AG04450 (cell line): ENCODE measurements around the gene COL8A2. TPM values are rescaled to one million over a fixed set of nuclear protein-coding genes. Genes with fewer than 3 reads are reported as not detected.

ENCODE experiments used
- CTCF ChIA-PET: fragments of 300-600, 350-600 bp; formaldehyde crosslinking; extraction: SDS; loops from one replicate; lab custom pipeline; 2022; ENCODE audit warnings: antibody characterized with exemption, inconsistent platforms; lab: Charles Lee
- POLR2A ChIA-PET: fragments of 350-600 bp; formaldehyde crosslinking; extraction: SDS; loops from one replicate; lab custom pipeline; 2021; ENCODE audit warnings: antibody characterized with exemption, inconsistent platforms; lab: Yijun Ruan, JAX
- DNase-seq: peaks from one replicate; pipeline ENCODE4 v3.0.0-alpha.2; 2011; ENCODE audit warnings: low read depth, low spot score
- H3K27ac ChIP-seq: one replicate; pipeline ENCODE4 v1.5.1; 2012; ENCODE audit warnings: low read depth, low read length, control low read depth
- H3K27me3 ChIP-seq: one replicate; pipeline ENCODE4 v1.6.0; 2012; ENCODE audit warnings: low read length; ENCODE audit not compliant: control insufficient read depth, insufficient read depth
- H3K4me3 ChIP-seq: 2 replicates; pipeline ENCODE4 v1.5.1; 2011; ENCODE audit warnings: mild to moderate bottlenecking, low read depth, low read length, control low read depth
- H3K9me3 ChIP-seq: 2 replicates; pipeline ENCODE4 v1.5.1; 2012; ENCODE audit warnings: low read length; ENCODE audit not compliant: control insufficient read depth, insufficient read depth
- polyA plus RNA-seq: library from polyadenylated mRNA; depleted of rRNA; stranded (reverse); fragments of >200 nt; gene quantifications from 2 replicates; pipeline ENCODE4 v1.2.3, GENCODE V29; 2011
- TF ChIP-seq, protein P1 (sequence below): IDR thresholded peaks from 2 replicates; pipeline ENCODE4 v1.5.1; 2011; ENCODE audit warnings: low read depth, low read length, control low read depth, inconsistent platforms

COL8A2 gene
- polyA plus RNA-seq, 1 experiment = 1.5 TPM

DNA sequence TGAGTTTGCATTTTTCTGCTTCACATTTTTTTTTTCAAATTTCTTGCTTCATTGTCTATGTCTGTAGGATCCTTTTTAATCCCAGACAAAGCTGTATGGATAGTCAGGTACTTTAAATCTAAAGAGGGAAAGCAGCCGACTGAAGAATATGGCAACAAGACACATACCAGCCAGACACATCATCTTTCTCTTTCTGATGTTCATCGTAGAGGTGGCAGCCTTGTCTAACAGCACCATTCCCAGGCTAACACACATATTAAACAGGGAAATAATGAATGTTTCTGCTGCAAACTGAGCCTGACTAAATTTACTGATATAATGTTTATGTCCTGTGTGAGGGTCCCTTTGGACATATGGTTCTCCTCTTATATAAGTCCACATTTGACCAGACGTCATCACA, 44.8 kb downstream of the COL8A2 start:
- TF ChIP-seq, protein P1, sequence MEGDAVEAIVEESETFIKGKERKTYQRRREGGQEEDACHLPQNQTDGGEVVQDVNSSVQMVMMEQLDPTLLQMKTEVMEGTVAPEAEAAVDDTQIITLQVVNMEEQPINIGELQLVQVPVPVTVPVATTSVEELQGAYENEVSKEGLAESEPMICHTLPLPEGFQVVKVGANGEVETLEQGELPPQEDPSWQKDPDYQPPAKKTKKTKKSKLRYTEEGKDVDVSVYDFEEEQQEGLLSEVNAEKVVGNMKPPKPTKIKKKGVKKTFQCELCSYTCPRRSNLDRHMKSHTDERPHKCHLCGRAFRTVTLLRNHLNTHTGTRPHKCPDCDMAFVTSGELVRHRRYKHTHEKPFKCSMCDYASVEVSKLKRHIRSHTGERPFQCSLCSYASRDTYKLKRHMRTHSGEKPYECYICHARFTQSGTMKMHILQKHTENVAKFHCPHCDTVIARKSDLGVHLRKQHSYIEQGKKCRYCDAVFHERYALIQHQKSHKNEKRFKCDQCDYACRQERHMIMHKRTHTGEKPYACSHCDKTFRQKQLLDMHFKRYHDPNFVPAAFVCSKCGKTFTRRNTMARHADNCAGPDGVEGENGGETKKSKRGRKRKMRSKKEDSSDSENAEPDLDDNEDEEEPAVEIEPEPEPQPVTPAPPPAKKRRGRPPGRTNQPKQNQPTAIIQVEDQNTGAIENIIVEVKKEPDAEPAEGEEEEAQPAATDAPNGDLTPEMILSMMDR = no peak
- ChIA-PET CTCF (interaction anchor here (0.8 to 1.3 kb wide), 2 partner anchors 54 to 107 kb away, joined by 3 read pairs; no protein-coding TSS in a partner anchor), POLR2A (no interaction called here)
- no peak overlapping the region for H3K27ac ChIP-seq
- no peak overlapping the region for H3K4me3 ChIP-seq
- no peaks in the 10 kb centered on the region for H3K27me3 ChIP-seq
- no peaks in the 10 kb centered on the region for H3K9me3 ChIP-seq
- DNase-seq = no peak

DNA sequence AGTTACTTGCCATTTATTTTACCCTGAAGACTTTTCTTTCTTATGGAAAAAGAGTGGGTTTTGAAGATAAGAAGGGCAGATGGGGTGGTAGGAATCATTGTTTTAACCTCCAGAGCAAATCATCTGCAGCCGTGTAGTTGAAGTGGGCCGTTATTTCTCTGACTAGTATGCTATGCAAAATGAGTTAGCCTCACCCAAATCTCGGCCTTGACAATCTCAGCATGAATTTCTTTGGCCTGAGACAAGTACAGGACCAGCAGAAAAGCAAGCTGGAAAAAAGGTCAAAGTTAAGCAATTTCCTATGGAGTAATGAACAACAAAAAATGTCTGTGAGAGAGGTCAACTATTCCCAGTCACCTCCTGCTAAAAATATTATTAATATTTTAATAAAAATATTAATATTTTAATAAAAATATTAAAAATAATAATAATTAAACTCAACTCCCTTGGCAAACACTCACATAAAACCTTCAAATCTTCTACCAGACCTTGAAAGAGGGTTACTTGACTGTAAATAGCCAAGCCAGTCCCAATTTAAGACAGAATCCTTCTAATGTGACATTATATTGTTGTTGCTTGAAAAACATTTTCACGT, 47.9 kb downstream of the COL8A2 start:
- POLR2A ChIA-PET = no interaction called here
- DNase-seq = no peak

DNA sequence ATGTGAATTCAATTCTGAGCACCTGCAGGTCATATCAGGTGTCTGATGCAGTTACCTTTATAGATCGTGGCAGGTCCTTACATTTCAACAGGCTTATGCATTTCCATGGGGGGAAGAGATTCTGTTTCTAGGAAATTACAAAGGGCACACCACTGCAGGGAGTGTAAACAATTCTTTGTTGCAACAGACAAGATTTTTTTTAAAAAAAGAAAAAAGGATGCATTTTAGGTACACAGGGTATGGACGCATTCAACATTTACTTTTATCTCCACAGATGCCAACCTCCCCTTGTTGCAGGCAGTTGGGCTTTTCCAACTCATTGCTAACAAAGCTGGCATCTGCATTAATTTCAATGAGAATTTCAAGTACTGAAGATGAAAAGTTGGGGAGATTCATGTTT, 54.7 kb downstream of the COL8A2 start:
- POLR2A ChIA-PET = no interaction called here
- Histone ChIP-seq H3K27me3 (no peaks in the 10 kb centered on the region), H3K9me3 (no peaks in the 10 kb centered on the region), H3K4me3 (no peak overlapping the region), H3K27ac (no peak overlapping the region)
- CTCF ChIA-PET = no interaction called here
- TF ChIP-seq, protein P1 = no peak
- no peak for DNase-seq

More for the DNA sequence above, 47.9 kb downstream of the COL8A2 start:
- CTCF ChIA-PET = no interaction called here
- TF ChIP-seq, protein P1 = no peak
- Histone ChIP-seq H3K9me3 (no peaks in the 10 kb centered on the region), H3K4me3 (no peak overlapping the region), H3K27me3 (no peaks in the 10 kb centered on the region), H3K27ac (no peak overlapping the region)

DNA sequence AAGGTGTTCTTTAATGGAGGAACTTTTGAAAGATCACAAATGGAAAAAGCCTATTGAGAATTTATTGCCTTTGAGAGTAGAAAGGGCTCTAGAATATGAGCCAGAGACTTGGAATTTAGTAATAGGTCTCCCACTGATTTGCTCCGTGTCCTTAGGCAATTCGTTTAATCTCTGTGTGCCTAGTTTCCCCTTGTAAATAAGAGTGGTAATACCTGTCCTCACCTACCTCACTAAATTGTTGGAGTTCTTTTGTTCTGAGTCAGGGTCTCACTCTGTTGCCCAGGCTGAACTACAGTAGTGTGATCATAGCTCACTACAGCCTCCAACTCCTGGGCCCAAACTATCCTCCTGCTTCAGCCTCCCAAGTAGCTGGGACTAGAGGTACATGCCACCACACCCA, 56.2 kb downstream of the COL8A2 start:
- CTCF ChIA-PET = interaction anchor here (0.5 kb wide), 1 partner anchor 30 kb away, joined by 5 read pairs; no protein-coding TSS in a partner anchor
- POLR2A ChIA-PET = no interaction called here

DNA sequence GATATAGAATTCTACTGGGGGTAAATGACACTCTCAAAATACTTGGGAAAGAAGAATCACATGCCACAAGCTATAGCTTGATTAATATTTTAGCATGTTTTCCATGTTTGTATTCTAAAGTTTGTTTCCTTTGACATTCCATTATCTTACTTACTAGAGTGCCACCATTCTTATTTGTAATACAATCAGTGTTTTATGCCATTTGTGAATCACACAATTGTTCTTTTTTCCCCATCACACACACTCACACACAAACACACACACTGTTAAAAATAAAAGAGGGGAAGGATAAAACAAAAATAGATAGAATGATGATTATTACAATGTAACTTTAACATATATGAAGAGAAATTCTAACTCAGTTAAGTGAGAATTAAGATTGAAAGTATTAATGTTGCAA, 57.2 kb downstream of the COL8A2 start:
- Histone ChIP-seq H3K27ac (no peak overlapping the region), H3K27me3 (no peaks in the 10 kb centered on the region), H3K4me3 (no peak overlapping the region), H3K9me3 (no peaks in the 10 kb centered on the region)
- ChIA-PET CTCF (no interaction called here), POLR2A (no interaction called here)
- DNase-seq = no peak
- TF ChIP-seq, protein P1 = no peak

More for the DNA sequence above, 56.2 kb downstream of the COL8A2 start:
- TF ChIP-seq, protein P1 = no peak
- no peaks in the 10 kb centered on the region for H3K27me3 ChIP-seq
- H3K9me3 ChIP-seq = no peaks in the 10 kb centered on the region
- H3K4me3 ChIP-seq = no peak overlapping the region
- H3K27ac ChIP-seq = no peak overlapping the region
- DNase-seq = no peak
